Stimulated activated CD4-positive, alpha-beta T cell treated with anti-CD3 and anti-CD28 coated beads, Interleukin-4, amount 100 ng/mL, for 24 hours (primary cell): ENCODE measurements around the gene KRTAP10-1.
"Not testable (repeated sequence)": the region's sequence is repeated elsewhere in the genome, so short reads cannot be mapped to it uniquely, and the experiment has no call there.

Experiments
- DNase-seq: peaks from one replicate; pipeline ENCODE4 v3.0.0-alpha.2; 2020

KRTAP10-1 gene

GRCh38 chr21:44539991-44540666 lies at the start of gene KRTAP10-1:
KRTAP10-1 (minus strand) TSS chr21:44540195; CDS start chr21:44540150, 45 bp downstream.
- no peak for DNase-seq

GRCh38 chr21:44589094-44589493 lies 49.1 kb upstream of the KRTAP10-1 start:
- no peak for DNase-seq

GRCh38 chr21:44585892-44586291 lies 45.9 kb upstream of the KRTAP10-1 start:
- no peak for DNase-seq

- peak; percentile 43 for DNase-seq
These were observed 43.8 kb upstream of the KRTAP10-1 start for GRCh38 chr21:44583800-44584147.

GRCh38 chr21:44583089-44583799 lies 43.2 kb upstream of the KRTAP10-1 start:
- DNase-seq: no peak

GRCh38 chr21:44582055-44582454 lies 42.1 kb upstream of the KRTAP10-1 start:
- no peak for DNase-seq

- no peak for DNase-seq
These were observed 41.2 kb upstream of the KRTAP10-1 start for GRCh38 chr21:44581158-44581557.

GRCh38 chr21:44580231-44580821 lies 40.3 kb upstream of the KRTAP10-1 start, which contains the start of gene KRTAP10-5:
KRTAP10-5 (minus strand) TSS chr21:44580604; CDS start chr21:44580578, 26 bp downstream.
- DNase-seq: not testable (repeated sequence)

GRCh38 chr21:44579833-44580144 lies 39.8 kb upstream of the KRTAP10-1 start:
- no peak for DNase-seq

- no peak for DNase-seq
These were observed 39.2 kb upstream of the KRTAP10-1 start for GRCh38 chr21:44579056-44579832.

GRCh38 chr21:44578371-44579055 lies 38.5 kb upstream of the KRTAP10-1 start:
- no peak for DNase-seq

- no peak for DNase-seq
These were observed 36.0 kb upstream of the KRTAP10-1 start for GRCh38 chr21:44576025-44576420.

GRCh38 chr21:44575307-44576024 lies 35.5 kb upstream of the KRTAP10-1 start:
- no peak for DNase-seq

GRCh38 chr21:44574457-44575306 lies 34.7 kb upstream of the KRTAP10-1 start:
- no peak for DNase-seq

- DNase-seq: not testable (repeated sequence)
These were observed 33.8 kb upstream of the KRTAP10-1 start, which contains the start of gene KRTAP10-4 for GRCh38 chr21:44573630-44574456. KRTAP10-4 (plus strand) TSS chr21:44573729; CDS start chr21:44573759, 30 bp downstream.

GRCh38 chr21:44572959-44573583 lies 33.1 kb upstream of the KRTAP10-1 start:
- no peak for DNase-seq

- DNase-seq: no peak
These were observed 32.1 kb upstream of the KRTAP10-1 start for GRCh38 chr21:44571844-44572782.

GRCh38 chr21:44571296-44571695 lies 31.3 kb upstream of the KRTAP10-1 start:
- DNase-seq: no peak
